ENCODE measurements around the gene MEIOSIN.
"Not testable (repeated sequence)": the region's sequence is repeated elsewhere in the genome, so short reads cannot be mapped to it uniquely, and the experiment has no call there.

The MEIOSIN gene

GRCh38 chr19:45780448-45781213 is 47.4 kb downstream of the MEIOSIN start:
- no peak for DNase-seq (ENCODE audit: low read depth in 2 of 2)

DNA sequence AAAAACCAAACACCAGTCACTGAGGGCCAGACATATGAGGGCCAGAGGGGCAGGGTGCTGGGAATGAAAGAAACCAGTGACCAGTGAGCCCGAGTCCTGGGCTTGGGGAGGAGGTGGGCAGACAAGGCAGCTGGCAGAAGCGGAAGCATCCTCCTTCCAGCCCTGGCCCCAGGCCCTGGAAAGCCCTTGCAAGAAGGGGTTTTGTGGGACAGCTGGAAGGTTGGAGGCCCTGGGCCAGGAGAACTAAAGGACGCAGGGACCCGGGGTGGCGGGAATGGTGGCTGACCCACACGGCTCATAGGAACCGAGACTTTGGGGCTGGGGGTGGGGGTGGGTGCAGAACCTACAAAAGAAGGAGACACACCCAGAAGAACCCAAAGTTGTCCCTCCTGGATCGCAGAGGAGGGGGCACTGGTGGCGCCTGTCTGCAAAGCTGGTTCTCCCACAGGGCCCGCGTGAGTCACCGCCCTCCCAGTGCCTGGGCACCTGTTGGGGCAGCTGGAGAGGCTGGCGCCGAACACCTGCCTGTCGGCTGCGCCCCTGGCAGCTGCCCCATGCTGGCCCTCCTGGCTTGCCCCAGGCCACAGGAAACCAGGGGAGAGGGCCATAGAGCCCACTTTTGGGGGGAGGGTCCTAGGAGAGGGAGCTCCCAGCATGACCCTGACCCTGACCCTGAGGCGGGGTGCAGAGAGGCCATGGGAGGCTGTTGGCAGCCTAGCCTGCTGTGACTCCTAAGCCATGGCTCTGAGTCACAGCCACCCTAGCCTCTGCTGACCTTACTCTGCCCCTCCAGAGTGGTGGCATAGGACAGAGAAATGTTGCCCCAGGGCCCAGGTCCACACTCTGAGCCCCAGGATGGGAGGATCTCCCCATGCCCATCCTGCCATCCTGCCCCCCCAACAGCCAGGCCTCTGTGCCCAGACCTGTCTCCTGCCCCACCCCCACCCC is 48.2 kb downstream of the MEIOSIN start:
- DNase-seq (ENCODE audit: low read depth in 2 of 2) = no peak

DNA sequence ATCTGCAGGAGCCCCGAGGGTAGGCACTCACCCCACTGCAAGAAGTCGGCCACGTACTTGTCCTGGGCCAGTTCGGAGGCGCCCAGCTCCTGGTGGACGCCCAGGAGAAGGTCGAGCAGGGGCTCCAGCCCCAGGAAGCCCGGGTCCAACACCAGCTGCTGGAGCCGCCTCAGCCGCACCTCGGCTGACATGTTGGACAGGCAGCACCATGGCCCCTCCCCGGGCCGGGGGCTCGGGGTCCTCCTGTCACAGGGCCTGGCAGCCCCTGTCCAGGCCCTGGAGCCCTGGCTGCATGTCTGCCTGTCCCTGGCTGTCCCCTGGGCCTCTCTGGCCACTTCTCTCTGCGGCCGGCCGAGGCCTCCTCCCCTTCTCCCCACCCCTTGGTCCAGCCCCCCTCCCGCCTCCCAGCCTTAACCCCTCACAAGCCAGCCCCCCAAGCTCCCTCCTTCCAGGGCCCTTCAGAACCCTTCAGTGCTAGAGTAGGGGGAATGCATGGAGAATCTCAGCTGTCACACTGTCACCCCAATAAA is 49.0 kb downstream of the MEIOSIN start, which contains the start of gene DMPK:
Gene DMPK (minus strand): TSS at position 329 of the 530 bp plus-strand sequence. CDS start 138 bp downstream, at position 191.
- no peak for DNase-seq (ENCODE audit: low read depth in 2 of 2)

GRCh38 chr19:45782820-45783785 is 49.9 kb downstream of the MEIOSIN start:
- DNase-seq (ENCODE audit: low read depth in 2 of 2) = no peak

DNA sequence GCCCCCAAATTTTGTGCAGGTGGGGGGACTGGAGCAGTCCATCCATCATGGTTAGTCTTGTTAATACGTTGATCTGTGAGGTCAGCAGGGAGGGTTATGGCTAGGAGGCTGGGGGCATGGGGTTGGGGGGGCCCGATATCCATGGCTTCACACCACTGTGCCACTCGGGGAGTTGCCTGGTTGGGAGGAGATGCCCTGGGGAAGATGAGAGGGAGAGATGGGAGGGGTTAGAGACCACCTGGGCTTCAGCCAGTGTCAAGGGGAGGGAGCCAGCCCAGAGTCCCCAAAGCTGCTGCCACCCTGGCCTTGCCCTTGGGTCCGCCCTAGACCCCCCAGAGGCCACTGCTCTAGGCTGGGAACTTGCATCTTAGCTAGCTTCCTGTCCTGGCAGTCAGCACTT is 50.9 kb downstream of the MEIOSIN start:
- DNase-seq (ENCODE audit: low read depth in 2 of 2) = no peak

- no peak for DNase-seq (ENCODE audit: low read depth in 2 of 2)
Measured at GRCh38 chr19:45785097-45785496, 51.9 kb downstream of the MEIOSIN start.

DNA sequence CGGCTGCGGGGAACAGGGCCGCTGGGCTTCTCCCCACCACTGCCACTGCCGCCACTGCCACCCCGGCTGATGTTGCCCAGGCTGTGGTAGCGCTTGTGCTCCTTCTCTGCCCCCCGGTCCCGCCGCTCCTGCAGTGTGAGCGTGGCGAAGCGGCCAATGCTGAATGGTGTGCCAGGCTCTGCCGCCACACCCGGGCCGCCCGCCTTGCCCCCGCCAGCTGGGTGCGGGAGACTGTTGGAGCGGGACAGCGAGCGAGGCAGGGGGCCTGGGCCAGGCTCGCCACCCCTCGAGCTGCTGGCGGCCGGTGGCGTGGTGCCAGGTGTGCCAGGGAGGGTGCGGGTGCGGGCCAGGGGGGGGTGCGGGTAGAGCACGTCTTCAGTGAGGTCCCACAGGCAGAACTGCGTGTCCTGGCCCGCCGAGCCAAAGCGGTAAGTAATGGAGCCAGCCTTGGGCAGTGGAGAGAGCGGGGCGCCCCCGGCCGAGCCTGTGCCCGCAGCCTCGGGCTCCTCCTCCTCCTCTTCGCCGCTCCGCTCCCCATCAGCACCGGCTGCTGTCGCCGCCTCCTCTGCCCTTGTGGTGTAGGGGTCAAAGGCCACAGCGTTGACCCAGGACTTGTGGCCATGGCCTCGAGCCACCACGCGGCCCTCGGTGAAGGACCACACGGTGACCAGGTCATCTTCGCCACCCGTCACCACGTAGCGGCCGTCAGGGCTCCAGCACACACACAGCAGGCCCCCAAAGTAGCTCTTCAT is 52.7 kb downstream of the MEIOSIN start:
- no peak for DNase-seq (ENCODE audit: low read depth in 2 of 2)

DNA sequence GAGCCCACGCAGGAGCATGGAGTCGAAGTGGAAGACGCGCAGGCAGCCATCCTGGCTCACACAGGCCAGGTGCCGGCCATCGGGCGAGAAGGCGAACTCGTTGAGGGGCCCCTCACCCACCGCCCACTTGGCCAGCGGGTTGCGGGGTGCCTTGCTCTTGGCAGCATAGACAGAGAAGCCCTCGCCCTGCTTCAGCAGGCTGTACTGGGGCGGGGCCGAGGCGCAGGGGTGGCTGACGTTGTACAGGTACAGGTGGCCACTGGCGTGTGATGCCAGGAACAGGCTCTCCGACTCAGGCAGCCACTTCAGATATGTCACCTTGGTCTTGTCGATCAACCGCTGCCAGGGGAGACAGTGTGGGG is 53.3 kb downstream of the MEIOSIN start:
- no peak for DNase-seq (ENCODE audit: low read depth in 2 of 2)

DNA sequence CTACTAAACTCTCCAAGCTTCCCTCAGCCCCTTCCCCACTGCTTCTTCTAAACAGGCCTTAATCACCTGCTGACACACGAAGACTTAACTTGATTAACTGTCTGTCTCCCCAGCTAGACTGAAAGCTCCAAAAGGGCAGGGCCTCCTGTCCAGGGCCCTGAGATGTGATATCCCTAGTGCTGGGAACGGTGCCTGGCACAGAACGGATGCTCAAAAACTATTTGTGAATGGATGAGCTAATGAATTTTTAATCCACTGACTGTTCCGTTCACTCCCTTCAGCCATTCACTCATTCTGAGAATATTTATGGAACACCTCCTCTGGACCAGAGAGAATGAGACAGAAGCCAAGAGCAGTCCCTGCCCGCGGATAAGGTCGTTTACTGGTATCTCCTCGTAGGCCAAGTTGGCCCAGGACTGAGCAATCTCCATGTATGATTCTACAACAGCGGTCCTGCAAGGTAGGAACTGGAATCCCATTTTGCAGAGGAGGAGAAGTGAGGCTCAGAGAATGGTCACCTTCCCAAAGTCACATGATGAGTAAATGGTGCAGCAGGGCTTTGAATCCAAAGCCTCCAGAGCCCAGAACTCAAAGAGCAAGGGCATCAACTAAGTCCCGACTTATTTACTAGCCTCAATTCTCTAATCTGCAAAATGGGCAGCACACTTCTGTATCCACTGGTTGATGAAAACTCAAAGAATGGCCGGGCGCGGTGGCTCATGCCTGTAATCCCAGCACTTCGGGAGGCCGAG is 56.0 kb downstream of the MEIOSIN start:
- DNase-seq (ENCODE audit: low read depth in 2 of 2) = no peak

DNA sequence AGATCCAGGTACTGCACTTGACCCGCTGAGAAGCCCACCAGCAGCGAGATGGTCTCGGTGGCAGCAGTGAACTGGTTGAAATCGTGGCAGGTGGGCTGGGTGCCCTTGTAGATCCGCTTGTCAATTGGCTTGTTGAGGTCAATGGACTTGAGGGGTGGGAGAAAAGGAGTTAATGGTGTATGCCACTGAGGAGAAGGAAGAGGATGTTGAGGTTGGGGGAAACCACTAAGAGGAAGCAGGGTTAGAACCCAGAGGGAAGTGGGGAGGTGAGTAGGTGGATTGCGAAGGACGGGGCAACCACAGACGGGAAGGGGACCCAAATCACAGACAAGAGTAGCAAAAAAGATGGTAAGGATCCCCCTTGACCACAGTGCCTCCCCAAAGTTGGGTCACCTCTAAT is 57.7 kb downstream of the MEIOSIN start:
- no peak for DNase-seq (ENCODE audit: low read depth in 2 of 2)

GRCh38 chr19:45791744-45792469 is 58.7 kb downstream of the MEIOSIN start:
- DNase-seq (ENCODE audit: low read depth in 2 of 2) = no peak

GRCh38 chr19:45792470-45793177 is 59.4 kb downstream of the MEIOSIN start, which contains the start of gene DMWD:
Gene DMWD, minus strand, starts transcription at chr19:45792845. Its CDS starts 89 bp downstream, at chr19:45792756.
- DNase-seq (ENCODE audit: low read depth in 2 of 2) = peak; percentile 99 to 100

DNA sequence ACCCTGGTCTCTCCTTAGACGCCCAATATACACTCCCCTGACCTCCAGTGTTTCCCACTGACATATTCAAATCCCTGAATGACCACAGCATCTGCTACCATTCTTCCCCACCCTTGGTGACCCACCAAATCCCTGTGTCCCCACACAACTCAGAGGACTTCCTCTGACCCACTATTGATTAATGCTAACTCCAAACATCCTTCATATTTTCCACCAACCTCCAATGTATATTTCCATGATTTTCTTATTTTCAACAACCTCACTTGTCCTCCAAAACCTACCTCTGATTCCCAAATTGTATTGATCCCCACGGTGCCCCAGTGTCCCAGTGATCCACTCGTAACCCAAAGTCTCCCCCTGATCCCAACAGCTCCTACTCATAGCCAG is 59.9 kb downstream of the MEIOSIN start:
- no peak for DNase-seq (ENCODE audit: low read depth in 2 of 2)

DNA sequence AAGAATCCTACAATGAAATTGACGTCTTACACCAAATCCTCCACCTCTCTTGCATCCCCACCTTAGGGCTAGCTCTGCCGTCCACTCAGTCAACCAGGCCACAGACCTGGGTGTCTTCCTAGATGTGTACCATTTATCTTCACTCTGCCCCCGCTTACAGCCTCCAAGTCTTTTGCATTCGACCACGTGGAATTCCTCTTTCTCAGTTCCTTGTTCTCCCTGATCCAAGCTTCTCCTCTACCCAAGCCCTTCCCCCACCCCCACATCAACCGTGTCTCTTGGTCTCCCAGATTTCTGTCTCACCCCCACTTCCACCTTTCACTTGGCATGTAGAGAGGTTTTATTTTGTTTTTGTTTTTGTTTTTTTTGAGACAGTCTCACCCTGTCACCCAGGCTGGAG is 60.6 kb downstream of the MEIOSIN start:
- no peak for DNase-seq (ENCODE audit: low read depth in 2 of 2)

DNA sequence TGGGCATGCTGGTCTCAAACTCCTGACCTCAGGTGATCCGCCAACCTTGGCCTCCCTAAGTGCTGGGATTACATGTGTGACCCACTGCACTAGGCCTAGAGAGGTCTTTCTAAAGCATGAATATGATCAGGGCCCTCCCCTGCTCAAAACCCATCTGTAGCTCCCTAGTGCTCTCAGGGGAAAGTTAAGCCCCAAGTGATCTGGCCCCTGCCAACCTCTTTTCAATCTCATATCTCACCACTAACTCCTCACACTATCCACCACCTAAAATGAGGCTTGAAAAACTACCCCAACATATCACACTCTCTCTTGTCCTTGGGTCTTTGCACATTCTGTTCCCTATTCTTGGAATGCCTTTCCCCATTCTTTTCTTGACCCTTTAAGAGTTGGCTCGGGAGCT is 61.4 kb downstream of the MEIOSIN start:
- no peak for DNase-seq (ENCODE audit: low read depth in 2 of 2)

DNA sequence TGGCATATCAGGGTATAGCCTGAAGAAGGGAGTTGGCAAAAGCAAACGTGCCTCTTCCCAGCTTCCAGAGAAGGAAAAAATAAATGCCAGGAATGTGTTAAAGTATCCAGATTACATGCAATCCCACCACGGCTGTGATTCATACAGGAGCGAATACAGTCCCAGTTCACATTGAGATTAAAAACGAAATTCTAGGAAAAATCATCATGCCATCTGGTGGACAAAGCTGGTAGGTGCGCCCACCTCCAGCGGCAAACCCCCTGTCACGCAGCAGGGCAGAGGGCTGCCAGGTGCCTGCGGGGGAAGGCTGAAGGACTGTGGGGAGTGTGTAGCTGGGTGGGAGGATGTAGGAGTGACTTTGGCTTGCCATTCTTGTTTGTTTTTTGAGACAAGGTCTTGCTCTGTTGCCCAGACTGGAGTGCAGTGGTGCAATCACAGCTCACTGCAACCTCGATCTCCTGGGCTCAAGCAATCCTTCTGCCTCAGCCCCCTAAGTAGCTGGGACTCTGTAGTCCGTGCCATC is 65.8 kb downstream of the MEIOSIN start:
- DNase-seq (ENCODE audit: low read depth in 2 of 2) = peak in 1 of 2 donors; percentile 27

DNA sequence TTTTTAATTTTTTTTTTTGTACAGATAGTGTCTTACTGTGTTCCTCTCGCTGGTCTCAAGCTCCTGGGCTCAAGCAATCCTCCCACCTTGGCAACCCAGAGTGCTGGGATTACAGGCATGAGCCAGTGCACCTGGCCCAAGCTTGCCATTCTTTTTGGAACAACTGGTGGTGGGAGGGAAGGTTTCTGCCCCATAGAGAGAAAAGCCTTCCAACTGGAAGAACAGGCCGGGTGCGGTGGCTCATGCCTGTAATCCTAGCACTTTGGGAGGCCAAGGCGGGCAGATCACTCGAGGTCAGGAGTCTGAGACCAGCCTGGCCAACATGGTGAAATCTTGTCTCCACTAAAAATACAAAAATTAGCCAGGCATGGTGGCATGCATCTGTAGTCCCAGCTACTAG is 66.3 kb downstream of the MEIOSIN start:
- DNase-seq (ENCODE audit: low read depth in 2 of 2) = not testable (repeated sequence)

DNA sequence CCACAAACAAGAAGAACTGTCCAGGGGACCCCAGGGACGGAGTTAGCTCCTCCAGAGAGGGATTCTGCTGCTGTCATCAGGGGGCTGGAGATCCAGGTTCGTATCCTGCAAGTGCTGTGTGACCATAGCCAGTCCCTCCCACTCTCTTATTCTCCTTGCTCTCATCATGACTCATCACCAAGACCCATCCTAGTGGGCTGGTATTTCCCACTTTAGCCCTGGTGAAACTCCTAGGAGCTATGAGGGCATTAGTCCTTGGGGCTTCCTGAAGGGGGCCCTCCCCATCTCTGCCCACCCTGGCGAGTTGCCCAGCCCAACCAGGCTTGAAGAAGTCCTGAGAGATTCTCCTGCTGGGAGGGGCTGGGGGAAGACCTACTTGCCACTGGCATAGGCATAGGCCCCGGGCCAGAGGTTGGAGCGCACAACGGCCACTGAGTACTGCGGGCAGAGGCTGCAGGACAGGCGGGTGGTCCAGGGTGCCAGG is 66.9 kb downstream of the MEIOSIN start:
- no peak for DNase-seq (ENCODE audit: low read depth in 2 of 2)

All from stimulated activated CD4-positive, alpha-beta T cell treated with anti-CD3 and anti-CD28 coated beads, Interleukin-15, amount 100 ng/mL, for 48 hours (primary cell).